ENCODE results near the gene NKAPD1.

DNA sequence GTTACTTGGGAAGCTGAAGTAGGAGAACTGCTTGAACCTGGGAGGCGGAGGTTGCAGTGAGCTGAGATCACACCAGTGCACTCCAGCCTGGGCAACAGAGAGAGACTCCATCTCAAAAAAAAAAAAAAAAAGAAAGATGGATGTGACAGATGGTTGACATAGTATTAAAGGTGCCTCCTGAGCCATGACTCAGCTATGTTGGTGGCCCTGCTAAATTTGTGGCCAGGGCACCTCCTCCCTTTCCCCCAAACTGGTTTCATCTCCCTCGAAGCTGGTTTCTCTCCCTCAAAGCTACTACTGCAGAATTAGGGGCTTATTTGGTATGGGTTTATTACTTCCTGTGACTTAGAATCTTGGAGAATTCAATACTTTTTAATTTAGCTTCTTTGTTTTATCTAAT, 44.1 kb downstream of the NKAPD1 start:
- TF ChIP-seq EZH2phosphoT487 (IDR thresholded peaks at IDR 0.05; ENCODE audit: insufficient read depth, low read depth) = no peak
- no peak for TF ChIP-seq EZH2 (IDR thresholded peaks at IDR 0.05; ENCODE audit: insufficient read depth, poor library complexity, severe bottlenecking)
